IMR-90 (cell line): ENCODE results near the gene NKIRAS1. TPM values are rescaled to one million over a fixed set of nuclear protein-coding genes. Genes with fewer than 3 reads are reported as not detected.
A peak's percentile ranks its signal among the peaks of the same experiment; 100 is the strongest.

ENCODE experiments used
- ATAC-seq: fragments of 200-7000 bp; cut with Tn5 transposase; 2 replicates; pipeline ENCODE4 v1.9.1; 2020; ENCODE audit warnings: low read depth, mild to moderate bottlenecking, moderate library complexity
- BruUV-seq: library from RNA; stranded (reverse); fragments of 400-500 nt; replicated peaks from 2 replicates; lab custom pipeline; 2021; lab: Mats Ljungman, UMichigan
- CTCF ChIA-PET: fragments of 300-600 bp; formaldehyde crosslinking; extraction: SDS; loops from one replicate; lab custom pipeline; 2021; ENCODE audit warnings: antibody characterized with exemption; lab: Yijun Ruan, JAX
- POLR2A ChIA-PET: fragments of 300-600 bp; sonication (Branson Sonifier 250); formaldehyde crosslinking; loops from one replicate; lab custom pipeline; 2022; ENCODE audit warnings: antibody characterized with exemption; ENCODE audit not compliant: unreplicated experiment; lab: Charles Lee
- DNase-seq: peaks from one replicate; pipeline ENCODE4 v3.0.0; 2013
- H2AFZ ChIP-seq: replicated peaks from 2 replicates; pipeline ENCODE3; 2013; ENCODE audit warnings: low read length, mild to moderate bottlenecking; ENCODE audit not compliant: poor library complexity
- H2AK5ac ChIP-seq: 2 replicates; pipeline ENCODE4 v1.6.1; 2013; ENCODE audit warnings: low read depth, low read length, inconsistent platforms
- H2AK9ac ChIP-seq: replicated peaks from 2 replicates; pipeline ENCODE3; 2013; ENCODE audit warnings: mild to moderate bottlenecking, low read depth, low read length, moderate library complexity; ENCODE audit not compliant: poor library complexity
- H2BK120ac ChIP-seq: 2 replicates; pipeline ENCODE4 v1.6.1; 2013; ENCODE audit warnings: low read depth, low read length, inconsistent platforms
- H2BK15ac ChIP-seq: 3 replicates; pipeline ENCODE4 v1.6.1; 2013; ENCODE audit warnings: low read depth, low read length, inconsistent platforms
- H2BK20ac ChIP-seq: 2 replicates; pipeline ENCODE4 v1.6.1; 2013; ENCODE audit warnings: low read depth, mild to moderate bottlenecking, inconsistent platforms, low read length, moderate library complexity
- H2BK5ac ChIP-seq: 2 replicates; pipeline ENCODE4 v1.6.1; 2013; ENCODE audit warnings: mild to moderate bottlenecking, low read depth, low read length, inconsistent platforms; ENCODE audit not compliant: poor library complexity, severe bottlenecking
- H3K14ac ChIP-seq: replicated peaks from 2 replicates; pipeline ENCODE4 v1.6.1; 2013; ENCODE audit warnings: low read depth, low read length, inconsistent platforms
- H3K18ac ChIP-seq: 2 replicates; pipeline ENCODE4 v1.6.1; 2013; ENCODE audit warnings: low read depth, low read length, control low read depth
- H3K23ac ChIP-seq: 2 replicates; pipeline ENCODE4 v1.6.1; 2013; ENCODE audit warnings: low read depth, low read length, inconsistent platforms
- H3K27ac ChIP-seq: 2 replicates; pipeline ENCODE4 v1.5.1; 2013; ENCODE audit warnings: mild to moderate bottlenecking, control low read depth, low read length; ENCODE audit not compliant: insufficient read depth
- H3K27me3 ChIP-seq: 2 replicates; pipeline ENCODE4 v1.6.1; 2013; ENCODE audit warnings: low read length; ENCODE audit not compliant: control insufficient read depth, insufficient read depth
- H3K36me3 ChIP-seq: 2 replicates; pipeline ENCODE4 v1.6.1; 2013; ENCODE audit warnings: low read length, mixed read lengths; ENCODE audit not compliant: control insufficient read depth, insufficient read depth
- H3K4ac ChIP-seq: 2 replicates; pipeline ENCODE4 v1.6.1; 2013; ENCODE audit warnings: low read depth, low read length, inconsistent platforms
- H3K4me1 ChIP-seq: 2 replicates; pipeline ENCODE4 v1.6.1; 2013; ENCODE audit warnings: low read length, mixed read lengths; ENCODE audit not compliant: control insufficient read depth, insufficient read depth
- H3K4me2 ChIP-seq: 2 replicates; pipeline ENCODE4 v1.6.1; 2013; ENCODE audit warnings: low read depth, mild to moderate bottlenecking, control low read depth, low read length, moderate library complexity
- H3K4me3 ChIP-seq: 2 replicates; pipeline ENCODE4 v1.5.1; 2013; ENCODE audit warnings: low read depth, mild to moderate bottlenecking, control low read depth, low read length, moderate library complexity; ENCODE audit not compliant: insufficient read depth
- H3K56ac ChIP-seq: 2 replicates; pipeline ENCODE4 v1.6.1; 2013; ENCODE audit warnings: low read length, inconsistent platforms; ENCODE audit not compliant: insufficient read depth; ENCODE audit errors: extremely low read depth
- H3K79me1 ChIP-seq, 2 experiments: 2 replicates each; pipeline ENCODE4 v1.6.1; 2013; ENCODE audit warnings: low read length in 2 of 2, inconsistent platforms in 1 of 2, low read depth in 1 of 2
- H3K9ac ChIP-seq: 2 replicates; pipeline ENCODE4 v1.6.1; 2013; ENCODE audit warnings: low read depth, low read length, control low read depth
- H3K9me1 ChIP-seq: 2 replicates; pipeline ENCODE4 v1.6.1; 2013; ENCODE audit warnings: low read length, inconsistent platforms; ENCODE audit not compliant: insufficient read depth
- H3K9me3 ChIP-seq: 2 replicates; pipeline ENCODE4 v1.6.1; 2013; ENCODE audit warnings: low read length; ENCODE audit not compliant: control insufficient read depth, insufficient read depth
- H4K20me1 ChIP-seq: 2 replicates; pipeline ENCODE4 v1.6.1; 2013; ENCODE audit warnings: low read length, inconsistent platforms; ENCODE audit not compliant: insufficient read depth
- H4K5ac ChIP-seq: 2 replicates; pipeline ENCODE4 v1.6.1; 2013; ENCODE audit warnings: mild to moderate bottlenecking, low read depth, low read length, control low read depth
- H4K8ac ChIP-seq, 2 experiments: 2 replicates each; pipeline ENCODE4 v1.6.1; 2013; ENCODE audit warnings: low read depth in 2 of 2, low read length in 2 of 2, control low read depth in 1 of 2, inconsistent platforms in 1 of 2
- H4K91ac ChIP-seq: 2 replicates; pipeline ENCODE4 v1.6.1; 2013; ENCODE audit warnings: low read depth, low read length, inconsistent platforms; ENCODE audit not compliant: insufficient read depth
- BHLHE40 ChIP-seq: fragments of 150-350 bp; IDR thresholded peaks from 2 replicates; pipeline ENCODE4 v1.6.1; 2016; ENCODE audit warnings: mild to moderate bottlenecking, low read depth, low read length
- CEBPB ChIP-seq: IDR thresholded peaks from 2 replicates; pipeline ENCODE4 v1.6.1; 2012; ENCODE audit warnings: low read depth, low read length, improper control_type of control experiment
- CHD1 ChIP-seq: IDR thresholded peaks from 2 replicates; pipeline ENCODE4 v1.6.1; 2012; ENCODE audit warnings: low read depth, low read length, improper control_type of control experiment
- CTCF ChIP-seq: conservative IDR thresholded peaks from 2 replicates; pipeline ENCODE4 v1.5.1; 2012; ENCODE audit warnings: mild to moderate bottlenecking, low read depth, low read length, improper control_type of control experiment
- ELK1 ChIP-seq: fragments of 150-350 bp; IDR thresholded peaks from 2 replicates; pipeline ENCODE4 v1.6.1; 2016; ENCODE audit warnings: low read depth, mild to moderate bottlenecking, low read length, moderate library complexity, borderline replicate concordance
- FOS ChIP-seq: fragments of 150-350 bp; IDR thresholded peaks from 2 replicates; pipeline ENCODE4 v1.6.1; 2016; ENCODE audit warnings: low read depth, low read length
- MAFK ChIP-seq: IDR thresholded peaks from 2 replicates; pipeline ENCODE4 v1.6.1; 2012; ENCODE audit warnings: low read depth, low read length, improper control_type of control experiment
- MAZ ChIP-seq: IDR thresholded peaks from 2 replicates; pipeline ENCODE4 v1.6.1; 2012; ENCODE audit warnings: low read depth, mild to moderate bottlenecking, low read length, improper control_type of control experiment, moderate library complexity, borderline replicate concordance
- MXI1 ChIP-seq: IDR thresholded peaks from 2 replicates; pipeline ENCODE4 v1.6.1; 2012; ENCODE audit warnings: low read depth, mild to moderate bottlenecking, low read length, moderate library complexity, borderline replicate concordance
- NFE2L2 ChIP-seq: fragments of 150-350 bp; IDR thresholded peaks from 2 replicates; pipeline ENCODE4 v1.6.1; 2016; ENCODE audit warnings: low read depth, mild to moderate bottlenecking, low read length
- POLR2A ChIP-seq: IDR thresholded peaks from 2 replicates; pipeline ENCODE4 v1.6.1; 2012; ENCODE audit warnings: mild to moderate bottlenecking, low read depth, low read length
- RAD21 ChIP-seq: IDR thresholded peaks from 2 replicates; pipeline ENCODE4 v1.6.1; 2012; ENCODE audit warnings: low read length, improper control_type of control experiment
- RCOR1 ChIP-seq: IDR thresholded peaks from 2 replicates; pipeline ENCODE4 v1.6.1; 2012; ENCODE audit warnings: mild to moderate bottlenecking, low read length, improper control_type of control experiment; ENCODE audit not compliant: insufficient replicate concordance
- RFX5 ChIP-seq: IDR thresholded peaks from 2 replicates; pipeline ENCODE4 v1.8.0; 2012; ENCODE audit warnings: low read depth, mild to moderate bottlenecking, low read length, moderate library complexity
- SMC3 ChIP-seq: fragments of 150-350 bp; IDR thresholded peaks from 2 replicates; pipeline ENCODE4 v1.6.1; 2016; ENCODE audit warnings: low read depth, mild to moderate bottlenecking, antibody characterized with exemption, low read length, moderate library complexity
- WGBS, 2 experiments: methylation state at CpG; one replicate each; pipeline versions ENCODE4 v1.1.5 to v1.1.7; 2013; ENCODE audit warnings: missing lambda C conversion rate in 2 of 2; ENCODE audit not compliant: insufficient read length in 1 of 2; ENCODE audit errors: extremely low coverage in 2 of 2; 5-methylcytosine and 5-hydroxymethylcytosine counted together
- dilution Hi-C: fragments of 300-500 bp; cut with HindIII; formaldehyde crosslinking; loops from one replicate; pipeline ENCODE4 v1.14.3; 2018; ENCODE audit warnings: low sequenced_read_pairs; ENCODE audit not compliant: unreplicated experiment
- in situ Hi-C: fragments of 300-500 bp; cut with MboI; formaldehyde crosslinking; loops from 3 replicates; pipeline ENCODE4 v1.14.3; 2019; ENCODE audit warnings: low sequenced_read_pairs, inconsistent platforms, mixed read lengths
- intact Hi-C: fragments of 100-400 bp; cut with micrococcal nuclease; formaldehyde crosslinking; loops from 2 replicates; pipeline ENCODE4 v1.10.0; 2022
- polyA plus RNA-seq, 3 experiments: library from polyadenylated mRNA; depleted of rRNA; stranded (reverse); fragments of >200 nt; gene quantifications; 2 replicates each; pipeline ENCODE4 v1.2.3, GENCODE V29; 2012; ENCODE audit warnings: low replicate concordance in 1 of 3
- total RNA-seq: library from RNA; depleted of rRNA; stranded (reverse); fragments of >200 nt; gene quantifications from 2 replicates; pipeline ENCODE4 v1.2.3, GENCODE V29; 2012
- TF ChIP-seq, protein P1 (sequence below): fragments of 150-350 bp; IDR thresholded peaks from 2 replicates; pipeline ENCODE4 v1.6.1; 2017; ENCODE audit warnings: mild to moderate bottlenecking, antibody characterized with exemption, low read length, low read depth

The NKIRAS1 gene
- total and polyA plus RNA-seq, 2 of the 4 experiments (the other 2 are of a cell fraction) = 6.1 to 6.8 TPM

GRCh38 chr3:23880703-23881339 is 36.0 kb downstream of the NKIRAS1 start:
- DNase-seq = peak; percentile 27
- dilution Hi-C loops (no loop called here), intact Hi-C loops (no loop called here), in situ Hi-C loops (loop anchor here (25.0 kb wide), 2 partner anchors 356 to 806 kb away; no protein-coding TSS in a partner anchor)
- Histone ChIP-seq H4K91ac (no peak overlapping the region), H2BK20ac (no peak overlapping the region), H3K4ac (no peak overlapping the region), H3K4me2 (no peak overlapping the region), H4K20me1 (peaks cover 24% of the 10 kb centered on the region), H2BK5ac (no peak overlapping the region), H4K8ac (no peak overlapping the region), H4K5ac (no peak overlapping the region), H3K4me1 (peaks cover 7% of the 10 kb centered on the region), H3K79me1 (peaks cover 21 to 65% of the 10 kb centered on the region in 2 experiments), H3K9me1 (no peaks in the 10 kb centered on the region), H3K14ac (no peak overlapping the region), H3K23ac (no peak overlapping the region), H2AK5ac (no peak overlapping the region), H3K27ac (no peak overlapping the region), H3K9me3 (no peaks in the 10 kb centered on the region), H2BK120ac (no peak overlapping the region), H2AFZ (no peak overlapping the region), H2BK15ac (no peak overlapping the region), H3K56ac (no peak overlapping the region), H3K36me3 (peaks cover 9% of the 10 kb centered on the region; the same call in 1 of the 2 replicates), H3K4me3 (no peak overlapping the region), H3K18ac (no peak overlapping the region), H3K27me3 (no peaks in the 10 kb centered on the region), H2AK9ac (no peak overlapping the region), H3K9ac (no peak overlapping the region)
- TF ChIP-seq BHLHE40 (no peak), CEBPB (no peak), RCOR1 (no peak), MAFK (no peak), MXI1 (no peak), FOS (no peak), RFX5 (no peak), CHD1 (no peak), POLR2A (no peak), NFE2L2 (no peak), MAZ (no peak), RAD21 (no peak), CTCF (no peak), SMC3 (no peak), ELK1 (no peak)
- TF ChIP-seq, protein P1, sequence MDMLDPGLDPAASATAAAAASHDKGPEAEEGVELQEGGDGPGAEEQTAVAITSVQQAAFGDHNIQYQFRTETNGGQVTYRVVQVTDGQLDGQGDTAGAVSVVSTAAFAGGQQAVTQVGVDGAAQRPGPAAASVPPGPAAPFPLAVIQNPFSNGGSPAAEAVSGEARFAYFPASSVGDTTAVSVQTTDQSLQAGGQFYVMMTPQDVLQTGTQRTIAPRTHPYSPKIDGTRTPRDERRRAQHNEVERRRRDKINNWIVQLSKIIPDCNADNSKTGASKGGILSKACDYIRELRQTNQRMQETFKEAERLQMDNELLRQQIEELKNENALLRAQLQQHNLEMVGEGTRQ = no peak
- no peak for ATAC-seq
- no CpG with 5 or more reads among the region's 4 CpGs for WGBS, 2 experiments
- POLR2A ChIA-PET = no interaction called here
- BruUV-seq = no TSS peak
- CTCF ChIA-PET = no interaction called here
